Heart left ventricle (tissue), 13 donors: ENCODE data around the gene VSX2.

Experiments
- CTCF ChIP-seq, 12 donors: fragments of 200-600 bp; sonication (generic) in 4 of 12; IDR thresholded peaks; one replicate each; pipeline versions ENCODE4 v1.5.0 to v1.8.0; 2018 to 2022; ENCODE audit warnings: antibody characterized with exemption in 12 of 12, mild to moderate bottlenecking in 5 of 12
- POLR2A ChIP-seq, 2 donors: fragments of 450-650 bp; IDR thresholded peaks; one replicate each; pipeline ENCODE4 v1.6.1; 2017; ENCODE audit warnings: antibody characterized with exemption in 2 of 2, mild to moderate bottlenecking in 2 of 2, moderate library complexity in 2 of 2
- donor health status: ischemic (EF 13 %, LVEDD 7.1; RV severe dilation, severe dysfunction).
- donor health status: DM: no; HTN: yes; CAD: no.
- donor health status: DM: no; HTN: no; CAD: no.
- donor health status: ischemic (EF 25% LVEDD 6.9; RV normal size, moderate dysfunction).
- donor health status: ischemic (EF 25% LVEDD 5.7; RV mildly dilated, moderate dysfunction).
- donor health status: ischemic (EF 35%, LVEDD 5.7; RV mildly dilated, moderate dysfunction).
- donor health status: nonischemic (EF 11% LVEDD 7.7; RV severe dilation, severe dysfunction).
- donor health status: DM: yes; HTN: yes; CAD: no.
- donor health status: PGD.
- donor health status: ischemic (EF 29% LVEDD 5.4; RV normal size, mild dysfunction).
- donor health status: nonischemic (EF 23%, LVEDD 6.1; RV moderate dilation, normal function).

- TF ChIP-seq CTCF (IDR thresholded peaks at IDR 0.05), result no peak
- no peak for TF ChIP-seq POLR2A (IDR thresholded peaks at IDR 0.05)
These were observed 58.7 kb downstream of the VSX2 start for GRCh38 chr14:74297986-74298385.
